Common myeloid progenitor, CD34-positive (primary cell): ENCODE results near the gene MACROD2.

Source experiments
- CTCF ChIA-PET: fragments of 350-600 bp; sonication (Branson Sonifier 250); formaldehyde crosslinking; loops from one replicate; lab custom pipeline; 2021; ENCODE audit warnings: antibody characterized with exemption; lab: Charles Lee
- POLR2A ChIA-PET: fragments of 350-600 bp; sonication (Branson Sonifier 250); formaldehyde crosslinking; loops from one replicate; lab custom pipeline; 2021; ENCODE audit warnings: antibody characterized with exemption; lab: Charles Lee
- DNase-seq, 3 donors: peaks; one replicate each; pipeline versions ENCODE4 v3.0.0 to v3.0.0-alpha.2; 2013
- H3K27ac ChIP-seq, 2 experiments: 1 replicate in 1 of 2; 2 replicates in 1 of 2; pipeline ENCODE4 v1.7.0; 2013; ENCODE audit warnings: inconsistent platforms in 2 of 2, low read length in 2 of 2, mild to moderate bottlenecking in 2 of 2, low read depth in 1 of 2, moderate library complexity in 1 of 2; ENCODE audit not compliant: severe bottlenecking in 2 of 2, insufficient read depth in 1 of 2, poor library complexity in 1 of 2
- H3K27me3 ChIP-seq, 5 experiments: replicated peaks in 2 of 5; 1 replicate in 3 of 5; 2 replicates in 2 of 5; pipeline versions ENCODE4 v1.6.1 to v1.7.0; 2013; ENCODE audit warnings: low read length in 4 of 5, mild to moderate bottlenecking in 2 of 5, moderate library complexity in 2 of 5, inconsistent platforms in 1 of 5; ENCODE audit not compliant: insufficient read depth in 5 of 5, control insufficient read depth in 4 of 5
- H3K36me3 ChIP-seq, 4 experiments: 1 replicate in 2 of 4; 2 replicates in 2 of 4; pipeline versions ENCODE4 v1.6.1 to v1.7.0; 2013; ENCODE audit warnings: low read length in 3 of 4, control low read depth in 1 of 4, mild to moderate bottlenecking in 1 of 4; ENCODE audit not compliant: control insufficient read depth in 4 of 4, insufficient read depth in 4 of 4
- H3K4me1 ChIP-seq, 4 experiments: 1 replicate in 3 of 4; 2 replicates in 1 of 4; pipeline versions ENCODE4 v1.6.1 to v1.7.1; 2013; ENCODE audit warnings: low read length in 3 of 4, mild to moderate bottlenecking in 3 of 4, control low read depth in 1 of 4, inconsistent platforms in 1 of 4, moderate library complexity in 1 of 4; ENCODE audit not compliant: control insufficient read depth in 4 of 4, insufficient read depth in 4 of 4; ENCODE audit errors: control extremely low read depth in 1 of 4
- H3K4me3 ChIP-seq, 7 experiments: 1 replicate in 4 of 7; 2 replicates in 3 of 7; pipeline versions ENCODE4 v1.5.1 to v1.7.0; 2013; ENCODE audit warnings: mild to moderate bottlenecking in 7 of 7, low read length in 6 of 7, moderate library complexity in 6 of 7, inconsistent platforms in 2 of 7, low read depth in 2 of 7, control low read depth in 1 of 7; ENCODE audit not compliant: insufficient read depth in 4 of 7, control insufficient read depth in 1 of 7; ENCODE audit errors: extremely low read depth in 1 of 7
- H3K9me3 ChIP-seq, 5 experiments: 1 replicate in 4 of 5; 2 replicates in 1 of 5; pipeline versions ENCODE4 v1.6.1 to v1.7.1; 2013; ENCODE audit warnings: low read length in 4 of 5, mild to moderate bottlenecking in 2 of 5, inconsistent platforms in 1 of 5, low read depth in 1 of 5, moderate library complexity in 1 of 5; ENCODE audit not compliant: control insufficient read depth in 4 of 5, insufficient read depth in 2 of 5; ENCODE audit errors: control extremely low read depth in 1 of 5
- WGBS: methylation state at CpG from one replicate; pipeline ENCODE4 v1.1.5; 2013; ENCODE audit not compliant: insufficient coverage; 5-methylcytosine and 5-hydroxymethylcytosine counted together

Gene MACROD2

DNA sequence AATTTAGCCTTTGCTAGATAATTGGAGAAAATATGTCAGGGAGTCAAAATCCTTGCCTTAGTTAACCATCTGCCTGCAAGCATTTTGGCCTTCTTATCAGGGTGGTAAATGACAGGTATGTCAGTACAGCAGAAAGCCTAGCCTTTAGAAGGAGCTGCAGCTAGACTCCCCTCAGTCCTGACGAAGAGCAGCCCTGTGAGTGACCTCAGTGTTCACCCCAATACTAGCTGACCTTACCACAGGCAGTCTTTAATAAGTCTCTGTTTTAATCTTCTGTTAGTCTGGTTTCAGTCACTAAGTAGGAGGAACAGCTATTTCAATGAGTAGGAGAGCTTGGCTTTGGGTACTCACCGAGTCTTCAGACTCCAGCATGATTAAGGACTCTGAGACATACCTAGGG is 682.1 kb downstream of the MACROD2 start:
- WGBS: 60% methylated on average over 1 of the region's 2 CpGs
- CTCF ChIA-PET: no interaction called here

DNA sequence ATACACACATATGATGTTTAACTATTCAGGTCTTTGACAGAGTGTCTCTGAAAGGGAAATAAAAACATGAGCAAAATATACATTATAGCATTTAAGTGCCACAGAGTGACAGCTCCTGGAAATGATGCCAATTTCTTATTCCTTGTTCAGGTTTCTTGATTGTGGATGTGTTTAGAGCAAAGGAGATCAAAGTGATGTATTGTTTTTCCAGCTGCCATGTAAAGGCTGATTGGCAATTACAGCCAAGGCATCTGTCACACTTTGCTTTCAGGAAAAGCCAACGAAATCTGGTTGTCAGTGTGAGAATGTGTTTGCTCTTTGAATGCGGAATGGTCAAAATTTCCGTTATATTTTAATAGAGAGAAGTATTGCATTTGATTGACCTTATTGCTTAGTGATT is 689.9 kb downstream of the MACROD2 start:
- Histone ChIP-seq H3K4me3 (no peak overlapping the region), H3K27ac (no peak overlapping the region), H3K9me3 (no peaks in the 10 kb centered on the region), H3K27me3 (no peaks in the 10 kb centered on the region), H3K4me1 (no peaks in the 10 kb centered on the region), H3K36me3 (no peaks in the 10 kb centered on the region)
- CTCF ChIA-PET: no interaction called here
- DNase-seq: no peak
- POLR2A ChIA-PET: no interaction called here
- WGBS: 87% methylated on average over 3 of the region's 3 CpGs

More for the DNA sequence above, 682.1 kb downstream of the MACROD2 start:
- H3K36me3 ChIP-seq: no peaks in the 10 kb centered on the region
- H3K27ac ChIP-seq: no peak overlapping the region
- POLR2A ChIA-PET: interaction anchor here (0.6 kb wide), 1 partner anchor 64 kb away, joined by 3 read pairs; no protein-coding TSS in a partner anchor
- H3K4me3 ChIP-seq: no peak overlapping the region
- DNase-seq: no peak
- no peaks in the 10 kb centered on the region for H3K9me3 ChIP-seq
- H3K4me1 ChIP-seq: no peaks in the 10 kb centered on the region
- H3K27me3 ChIP-seq: no peaks in the 10 kb centered on the region

DNA sequence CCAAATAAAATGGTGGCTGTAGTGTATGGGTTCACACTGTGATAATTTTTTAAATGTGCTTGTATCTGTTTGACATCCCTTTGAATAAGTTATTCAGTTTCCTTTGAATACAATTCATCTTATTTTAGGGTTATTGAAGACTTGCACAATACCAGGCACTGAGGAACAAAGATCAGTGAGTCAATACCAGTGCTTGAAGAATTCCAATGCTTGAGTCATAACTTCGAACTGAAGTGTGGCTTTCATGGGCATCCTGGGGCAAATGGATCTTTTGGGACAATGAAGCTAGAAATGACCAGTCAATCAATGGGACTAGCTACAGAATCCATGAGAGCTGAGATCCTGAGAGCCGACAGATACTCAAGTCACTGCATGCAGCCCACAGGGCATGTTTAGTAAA is 692.0 kb downstream of the MACROD2 start:
- WGBS: 96% methylated on average over 2 of the region's 2 CpGs
- CTCF ChIA-PET: no interaction called here
- no peak for DNase-seq
- H3K36me3 ChIP-seq: no peaks in the 10 kb centered on the region
- H3K9me3 ChIP-seq: no peaks in the 10 kb centered on the region
- POLR2A ChIA-PET: no interaction called here
- H3K27ac ChIP-seq: no peak overlapping the region
- no peaks in the 10 kb centered on the region for H3K27me3 ChIP-seq
- H3K4me1 ChIP-seq: no peaks in the 10 kb centered on the region
- no peak overlapping the region for H3K4me3 ChIP-seq

DNA sequence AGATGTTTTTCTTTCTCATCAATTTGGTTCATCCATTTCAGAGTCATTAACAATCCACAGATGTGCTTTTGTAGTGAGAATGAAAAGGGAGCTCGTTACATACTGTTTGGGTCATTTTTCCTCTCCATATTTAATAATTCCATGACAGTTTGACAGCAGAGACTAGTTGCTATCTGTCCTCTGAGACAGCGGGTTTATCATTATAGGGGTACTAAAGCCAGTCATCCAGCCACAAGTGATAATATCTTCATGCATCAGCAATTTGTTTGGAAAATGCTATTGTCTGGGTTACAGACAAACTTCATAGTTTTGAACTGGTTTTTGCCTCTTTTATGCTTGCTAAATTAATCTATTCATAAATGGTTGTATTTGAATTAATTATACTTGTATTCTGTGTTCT is 692.7 kb downstream of the MACROD2 start:
- Histone ChIP-seq H3K4me1 (no peaks in the 10 kb centered on the region), H3K9me3 (no peaks in the 10 kb centered on the region), H3K36me3 (no peaks in the 10 kb centered on the region), H3K4me3 (no peak overlapping the region), H3K27ac (no peak overlapping the region), H3K27me3 (no peaks in the 10 kb centered on the region)
- DNase-seq: no peak
- ChIA-PET POLR2A (no interaction called here), CTCF (no interaction called here)
- 100% methylated on average over 1 of the region's 2 CpGs for WGBS

DNA sequence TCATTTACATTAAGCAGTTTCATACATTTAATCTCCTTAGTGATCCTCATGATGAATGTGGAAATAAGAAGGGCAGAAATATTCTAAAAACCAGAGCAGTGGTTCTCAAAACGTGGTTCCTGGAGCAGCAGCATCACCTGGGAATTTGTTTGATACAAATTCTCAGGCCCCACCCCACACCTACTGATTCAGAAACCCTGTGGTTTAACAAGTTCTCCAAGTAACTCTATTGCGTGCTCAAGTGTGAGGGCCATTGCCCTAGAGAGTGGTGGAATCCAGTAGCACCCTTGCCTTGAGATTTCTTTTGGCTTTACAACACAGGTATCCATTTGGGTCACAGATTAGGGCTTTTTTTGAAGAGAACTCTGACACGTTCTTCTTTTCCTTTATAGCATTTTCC is 696.7 kb downstream of the MACROD2 start:
- ChIA-PET CTCF (no interaction called here), POLR2A (no interaction called here)
- 93% methylated on average over 2 of the region's 3 CpGs for WGBS
- DNase-seq: no peak
- H3K36me3 ChIP-seq: no peaks in the 10 kb centered on the region
- no peaks in the 10 kb centered on the region for H3K27me3 ChIP-seq
- H3K9me3 ChIP-seq: no peaks in the 10 kb centered on the region
- H3K4me1 ChIP-seq: no peaks in the 10 kb centered on the region
- H3K4me3 ChIP-seq: no peak overlapping the region
- H3K27ac ChIP-seq: no peak overlapping the region

DNA sequence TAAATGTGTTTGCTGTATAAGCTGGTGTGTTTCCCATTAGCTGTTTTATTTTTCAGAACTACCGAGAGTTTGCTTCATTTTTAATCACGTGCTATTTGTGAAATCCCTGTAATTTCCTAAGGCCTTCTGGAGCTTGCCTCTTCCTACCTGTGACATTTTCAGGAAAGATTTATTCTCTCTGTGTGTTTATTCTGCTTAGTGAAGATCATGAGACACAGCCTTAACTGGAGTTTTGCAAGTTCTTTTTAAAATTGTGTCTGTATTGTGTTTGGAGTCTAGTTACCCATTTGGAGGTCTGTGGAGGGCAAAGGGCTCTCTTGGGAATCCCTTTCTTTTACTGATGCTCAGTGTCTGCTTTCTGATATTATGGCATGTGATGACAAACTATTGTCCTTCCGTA is 701.2 kb downstream of the MACROD2 start:
- Histone ChIP-seq H3K4me1 (no peaks in the 10 kb centered on the region), H3K27me3 (no peaks in the 10 kb centered on the region), H3K27ac (no peak overlapping the region), H3K9me3 (no peaks in the 10 kb centered on the region), H3K4me3 (no peak overlapping the region), H3K36me3 (no peaks in the 10 kb centered on the region)
- WGBS: 85% methylated on average over 2 of the region's 3 CpGs
- POLR2A ChIA-PET: no interaction called here
- DNase-seq: no peak
- CTCF ChIA-PET: no interaction called here

DNA sequence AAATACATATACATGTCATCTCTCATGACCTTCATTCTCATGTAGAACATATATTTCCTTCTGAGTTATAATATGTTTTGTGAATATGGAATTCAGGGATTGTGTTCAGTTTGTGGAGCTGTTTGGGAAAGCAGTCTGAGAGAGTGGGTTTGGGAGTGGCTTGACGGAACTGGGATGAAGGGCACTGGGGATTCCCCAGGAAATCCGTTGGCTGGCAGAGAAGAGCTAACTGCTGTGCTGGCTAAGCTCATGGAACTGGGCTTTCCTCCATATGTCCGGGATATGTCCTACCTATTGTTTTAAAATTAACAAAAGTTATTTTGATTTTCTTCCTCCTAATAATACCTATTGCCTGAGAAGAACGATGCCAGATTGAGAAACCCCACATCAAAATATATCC is 701.6 kb downstream of the MACROD2 start:
- CTCF ChIA-PET: no interaction called here
- POLR2A ChIA-PET: no interaction called here
- no peak overlapping the region for H3K27ac ChIP-seq
- WGBS: 94% methylated on average over 2 of the region's 4 CpGs
- no peaks in the 10 kb centered on the region for H3K4me1 ChIP-seq
- H3K36me3 ChIP-seq: no peaks in the 10 kb centered on the region
- H3K9me3 ChIP-seq: no peaks in the 10 kb centered on the region
- no peaks in the 10 kb centered on the region for H3K27me3 ChIP-seq
- no peak for DNase-seq
- no peak overlapping the region for H3K4me3 ChIP-seq
